Activated naive CD8-positive, alpha-beta T cell treated with anti-CD3 and anti-CD28 coated beads for 36 hours (primary cell): Measurements from ENCODE around the gene AP1AR. TPM values are rescaled to one million over a fixed set of nuclear protein-coding genes. Genes with fewer than 3 reads are reported as not detected.
"Not testable (repeated sequence)": the region's sequence is repeated elsewhere in the genome, so short reads cannot be mapped to it uniquely, and the experiment has no call there.

Source experiments
- DNase-seq: peaks from one replicate; pipeline ENCODE4 v3.0.0; 2021
- H3K27ac Mint-ChIP-seq: one replicate; pipeline ENCODE4 v1.8.0; 2022; ENCODE audit warnings: mild to moderate bottlenecking, moderate library complexity, mixed read lengths
- H3K27me3 Mint-ChIP-seq: one replicate; pipeline ENCODE4 v1.8.0; 2022; ENCODE audit warnings: mild to moderate bottlenecking, mixed read lengths
- H3K36me3 Mint-ChIP-seq: one replicate; pipeline ENCODE4 v1.8.0; 2021; ENCODE audit warnings: mild to moderate bottlenecking, mixed read lengths
- H3K4me1 Mint-ChIP-seq: one replicate; pipeline ENCODE4 v1.8.0; 2021; ENCODE audit warnings: mixed read lengths
- H3K4me3 Mint-ChIP-seq: one replicate; pipeline ENCODE4 v1.8.0; 2022; ENCODE audit warnings: mild to moderate bottlenecking, moderate library complexity, mixed read lengths
- H3K9me3 Mint-ChIP-seq: one replicate; pipeline ENCODE4 v1.8.0; 2022; ENCODE audit warnings: mixed read lengths
- total RNA-seq, 2 experiments: library from RNA; stranded (reverse); gene quantifications; one replicate each; pipeline ENCODE4 v1.2.3, GENCODE V29; 2021

Gene AP1AR
- total RNA-seq, 2 experiments from 2014 or later: 19.1 to 22.4 TPM

DNA sequence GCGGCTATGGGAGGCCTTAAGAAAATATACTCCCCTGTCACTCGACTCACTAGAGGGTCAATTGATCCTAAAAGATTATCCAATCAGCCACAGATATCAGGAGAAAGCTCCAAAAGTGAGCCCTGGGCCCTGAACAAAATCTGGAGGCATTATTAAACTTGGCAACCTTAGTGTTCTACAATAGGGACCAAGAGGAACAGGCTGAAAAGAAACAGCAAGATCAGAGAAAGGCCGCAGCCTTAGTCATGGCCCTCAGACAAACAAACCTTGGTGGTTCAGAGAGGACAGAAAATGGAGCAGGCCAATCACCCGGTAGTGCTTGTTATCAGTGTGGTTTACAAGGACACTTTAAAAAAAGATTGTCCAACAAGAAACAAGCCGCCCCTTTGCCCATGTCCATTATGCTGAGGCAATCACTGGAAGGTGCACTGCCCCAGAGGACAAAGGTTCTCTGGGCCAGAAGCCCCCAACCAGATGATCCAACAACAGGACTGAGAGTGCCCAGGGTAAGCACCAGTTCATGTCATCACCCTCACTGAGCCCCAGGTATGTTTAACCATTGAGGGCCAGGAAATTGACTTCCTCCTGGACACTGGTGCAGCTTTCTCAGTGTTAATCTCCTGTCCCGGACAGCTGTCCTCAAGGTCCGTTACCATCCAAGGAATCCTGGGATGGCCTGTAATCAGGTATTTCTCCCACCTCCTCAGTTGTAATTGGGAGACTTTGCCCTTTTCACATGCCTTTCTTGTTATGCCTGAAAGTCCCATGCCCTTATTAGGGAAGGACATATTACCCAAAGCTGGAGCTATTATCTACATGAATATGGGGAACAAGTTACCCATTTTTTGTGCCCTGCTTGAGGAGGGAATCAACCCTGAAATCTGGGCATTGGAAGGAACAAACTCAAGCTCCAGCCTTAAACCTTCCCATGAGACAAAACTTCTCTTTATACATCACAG lies 23.2 kb upstream of the AP1AR start:
- not testable (repeated sequence) for DNase-seq, H3K4me3 Mint-ChIP-seq, H3K9me3 Mint-ChIP-seq, H3K27ac Mint-ChIP-seq, H3K36me3 Mint-ChIP-seq, H3K27me3 Mint-ChIP-seq, H3K4me1 Mint-ChIP-seq

GRCh38 chr4:112210777-112211176 lies 20.8 kb upstream of the AP1AR start:
- Mint-ChIP-seq H3K27me3 (peaks cover 4% of the 10 kb centered on the region), H3K4me3 (no peak overlapping the region), H3K4me1 (peaks cover 5% of the 10 kb centered on the region), H3K9me3 (no peaks in the 10 kb centered on the region), H3K27ac (no peak overlapping the region), H3K36me3 (no peaks in the 10 kb centered on the region)
- DNase-seq: no peak

DNA sequence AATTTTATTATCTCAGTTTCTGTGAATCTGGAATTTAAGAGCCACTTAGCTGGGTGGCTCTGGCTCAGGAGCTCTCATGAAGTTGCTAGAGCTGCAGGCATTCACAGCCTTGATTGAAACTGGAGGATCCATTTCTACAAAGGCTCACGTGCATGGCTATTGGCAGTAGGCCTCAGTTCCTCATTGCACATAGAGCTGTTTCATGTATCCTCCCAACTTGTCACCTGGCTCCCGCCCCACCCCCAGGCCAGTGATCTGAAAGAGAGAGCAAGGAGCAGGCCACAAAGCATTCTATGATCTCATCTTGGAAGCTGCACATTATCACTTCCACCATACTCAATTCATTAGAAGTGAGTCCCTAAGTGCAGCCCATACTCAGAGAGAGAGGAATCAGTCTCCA lies 18.5 kb upstream of the AP1AR start:
- no peak overlapping the region for H3K27ac Mint-ChIP-seq
- H3K9me3 Mint-ChIP-seq: no peaks in the 10 kb centered on the region
- no peaks in the 10 kb centered on the region for H3K36me3 Mint-ChIP-seq
- H3K4me1 Mint-ChIP-seq: peaks cover 6% of the 10 kb centered on the region
- H3K4me3 Mint-ChIP-seq: no peak overlapping the region
- no peak for DNase-seq
- no peaks in the 10 kb centered on the region for H3K27me3 Mint-ChIP-seq

GRCh38 chr4:112213856-112214255 lies 17.7 kb upstream of the AP1AR start:
- DNase-seq: no peak
- Mint-ChIP-seq H3K4me3 (no peak overlapping the region), H3K27me3 (no peaks in the 10 kb centered on the region)

GRCh38 chr4:112214390-112215264 lies 17.0 kb upstream of the AP1AR start:
- DNase-seq: no peak
- Mint-ChIP-seq H3K36me3 (no peaks in the 10 kb centered on the region), H3K9me3 (no peaks in the 10 kb centered on the region), H3K4me1 (peaks cover 11% of the 10 kb centered on the region), H3K4me3 (no peak overlapping the region), H3K27ac (no peak overlapping the region), H3K27me3 (no peaks in the 10 kb centered on the region)

More at GRCh38 chr4:112213856-112214255, 17.7 kb upstream of the AP1AR start:
- Mint-ChIP-seq H3K9me3 (no peaks in the 10 kb centered on the region), H3K4me1 (peaks cover 11% of the 10 kb centered on the region), H3K27ac (no peak overlapping the region), H3K36me3 (no peaks in the 10 kb centered on the region)

GRCh38 chr4:112219826-112220366 lies 11.7 kb upstream of the AP1AR start:
- Mint-ChIP-seq H3K9me3 (peaks cover 1% of the 10 kb centered on the region), H3K4me1 (peaks cover 15% of the 10 kb centered on the region), H3K4me3 (no peak overlapping the region), H3K27ac (no peak overlapping the region), H3K36me3 (peaks cover 5% of the 10 kb centered on the region), H3K27me3 (peaks cover 7% of the 10 kb centered on the region)
- no peak for DNase-seq

DNA sequence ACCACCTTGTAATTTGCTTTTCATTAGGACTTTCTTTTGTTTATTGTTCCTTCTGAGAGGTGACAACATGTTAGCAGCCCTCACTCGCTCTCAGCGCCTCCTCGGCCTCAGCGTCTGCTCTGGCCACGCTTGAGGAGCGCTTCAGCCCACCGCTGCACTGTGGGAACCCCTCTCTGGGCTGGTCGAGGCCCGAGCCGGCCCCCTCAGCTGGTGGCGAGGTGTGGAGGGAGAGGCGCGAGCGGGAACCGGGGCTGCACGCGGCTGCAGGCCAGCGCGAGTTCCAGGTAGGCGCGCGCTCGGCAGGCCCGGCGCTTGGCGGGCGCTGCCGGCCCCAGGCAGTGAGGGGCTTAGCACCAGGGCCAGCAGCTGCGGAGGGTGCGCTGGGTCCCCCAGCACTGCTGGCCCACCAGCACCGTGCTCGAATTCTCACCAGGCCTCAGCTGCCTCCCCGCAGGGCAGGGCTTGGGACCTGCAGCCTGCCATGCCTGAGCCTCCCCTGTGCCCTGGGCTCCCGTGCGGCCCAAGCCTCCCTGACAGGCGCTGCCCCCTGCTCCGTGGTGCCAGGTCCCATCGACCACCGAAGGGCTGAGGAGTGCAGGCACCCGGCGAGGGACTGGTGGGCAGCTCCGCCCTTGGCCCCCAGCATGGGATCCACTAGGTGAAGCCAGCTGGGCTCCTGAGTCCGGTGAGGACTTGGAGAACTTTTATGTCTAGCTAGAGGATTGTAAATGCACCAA lies 9.2 kb upstream of the AP1AR start:
- Mint-ChIP-seq H3K27me3 (peaks cover 9% of the 10 kb centered on the region), H3K9me3 (peaks cover 1% of the 10 kb centered on the region), H3K36me3 (peaks cover 5% of the 10 kb centered on the region), H3K27ac (no peak overlapping the region), H3K4me3 (no peak overlapping the region), H3K4me1 (peaks cover 15% of the 10 kb centered on the region)
- no peak for DNase-seq

GRCh38 chr4:112225157-112225556 lies 6.4 kb upstream of the AP1AR start:
- H3K9me3 Mint-ChIP-seq: peaks cover 1% of the 10 kb centered on the region

DNA sequence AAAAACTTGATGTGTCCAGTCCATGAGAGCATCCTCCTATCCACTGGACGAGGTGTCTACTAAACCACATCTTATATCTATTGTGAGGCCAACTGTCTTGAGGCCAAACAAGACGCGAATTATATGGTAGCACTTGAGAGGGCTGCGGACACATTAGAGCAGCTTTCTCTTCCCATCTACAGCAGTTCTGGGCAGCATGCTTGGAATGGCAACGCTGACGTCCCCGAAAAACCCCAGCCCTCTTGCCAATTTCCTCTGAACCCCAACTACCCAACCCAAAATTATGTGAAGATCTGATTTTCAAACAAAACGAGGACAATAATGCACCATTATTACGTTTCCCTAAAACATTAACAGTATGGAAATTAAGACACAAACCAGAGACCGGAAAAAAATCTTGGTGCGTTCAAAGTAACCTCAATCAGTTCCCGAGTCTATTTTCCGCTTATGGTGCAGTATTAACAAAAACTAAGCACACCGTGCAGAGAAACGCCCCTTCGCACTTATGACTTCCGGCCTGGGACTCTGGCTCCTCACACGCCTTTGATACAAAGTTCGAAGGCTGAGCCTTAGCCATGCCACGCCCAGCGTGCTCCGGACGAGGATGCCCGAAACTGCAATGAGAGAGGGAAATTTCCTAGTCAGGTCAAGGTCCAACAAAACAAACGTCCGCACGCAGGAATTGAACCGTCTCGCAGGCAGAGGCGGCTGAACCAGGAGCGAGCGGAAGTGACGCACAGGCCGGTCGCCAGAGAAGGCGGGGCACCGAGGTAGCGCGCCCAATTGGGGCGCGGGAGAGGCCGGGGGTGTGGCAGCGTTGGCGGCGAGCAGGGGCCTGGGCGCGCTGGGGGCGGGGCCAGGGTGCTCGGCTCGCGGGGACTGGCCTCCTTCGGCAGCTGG lies 458 bp upstream of the AP1AR start:
- H3K36me3 Mint-ChIP-seq: no peaks in the 10 kb centered on the region
- peak; percentile 99 for DNase-seq
- peaks cover 31% of the 10 kb centered on the region for H3K4me1 Mint-ChIP-seq
- no peaks in the 10 kb centered on the region for H3K9me3 Mint-ChIP-seq
- H3K27ac Mint-ChIP-seq: peak overlapping the region; percentile 95
- H3K4me3 Mint-ChIP-seq: peak overlapping the region; percentile 92
- H3K27me3 Mint-ChIP-seq: no peaks in the 10 kb centered on the region

More at GRCh38 chr4:112225157-112225556, 6.4 kb upstream of the AP1AR start:
- H3K4me3 Mint-ChIP-seq: no peak overlapping the region
- peaks cover 10% of the 10 kb centered on the region for H3K4me1 Mint-ChIP-seq
- DNase-seq: no peak
- H3K27me3 Mint-ChIP-seq: peaks cover 9% of the 10 kb centered on the region
- no peak overlapping the region for H3K27ac Mint-ChIP-seq
- peaks cover 5% of the 10 kb centered on the region for H3K36me3 Mint-ChIP-seq

GRCh38 chr4:112234952-112235609 lies 3.5 kb downstream of the AP1AR start:
- DNase-seq: peak; percentile 21
- Mint-ChIP-seq H3K9me3 (no peaks in the 10 kb centered on the region), H3K4me1 (peaks cover 44% of the 10 kb centered on the region), H3K4me3 (no peak overlapping the region), H3K27me3 (no peaks in the 10 kb centered on the region), H3K27ac (no peak overlapping the region), H3K36me3 (no peaks in the 10 kb centered on the region)

- Mint-ChIP-seq H3K9me3 (no peaks in the 10 kb centered on the region), H3K27me3 (no peaks in the 10 kb centered on the region), H3K27ac (no peak overlapping the region), H3K4me1 (peaks cover 43% of the 10 kb centered on the region), H3K36me3 (no peaks in the 10 kb centered on the region), H3K4me3 (no peak overlapping the region)
- no peak for DNase-seq
Measured at GRCh38 chr4:112236040-112236439, 4.5 kb downstream of the AP1AR start.

- Mint-ChIP-seq H3K4me3 (no peak overlapping the region), H3K36me3 (peaks cover 3% of the 10 kb centered on the region), H3K4me1 (peaks cover 36% of the 10 kb centered on the region), H3K27ac (no peak overlapping the region), H3K27me3 (no peaks in the 10 kb centered on the region), H3K9me3 (no peaks in the 10 kb centered on the region)
- no peak for DNase-seq
Measured at GRCh38 chr4:112238833-112239232, 7.2 kb downstream of the AP1AR start.

DNA sequence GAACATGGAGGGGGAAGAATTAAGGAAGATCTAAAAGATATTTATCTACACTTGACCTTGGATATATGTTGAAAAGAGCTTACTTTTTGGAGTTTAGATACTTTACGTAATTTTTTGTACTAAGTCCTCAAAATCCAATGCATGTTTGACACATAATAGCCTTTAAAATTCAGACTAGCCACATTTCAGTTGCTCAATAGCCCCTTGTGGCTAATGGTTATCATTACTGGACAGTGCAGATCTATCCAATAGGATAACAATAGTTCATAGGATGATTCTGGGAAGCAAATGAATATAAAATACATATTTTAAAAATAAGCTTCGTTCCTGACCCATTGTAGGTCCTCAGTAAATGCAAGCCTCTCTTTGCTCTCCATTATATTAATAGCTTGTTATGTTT lies 13.8 kb downstream of the AP1AR start:
- peaks cover 16% of the 10 kb centered on the region for H3K4me1 Mint-ChIP-seq
- no peak overlapping the region for H3K27ac Mint-ChIP-seq

More for the DNA sequence above, 13.8 kb downstream of the AP1AR start:
- no peak overlapping the region for H3K4me3 Mint-ChIP-seq
- H3K27me3 Mint-ChIP-seq: no peaks in the 10 kb centered on the region
- H3K9me3 Mint-ChIP-seq: no peaks in the 10 kb centered on the region
- DNase-seq: no peak
- H3K36me3 Mint-ChIP-seq: peaks cover 3% of the 10 kb centered on the region
